Measurements from ENCODE around the gene CD34. TPM values are rescaled to one million over a fixed set of nuclear protein-coding genes. Genes with fewer than 3 reads are reported as not detected.

Gene CD34
- polyA plus RNA-seq, 1 donor from 2014 or later, result not detected

DNA sequence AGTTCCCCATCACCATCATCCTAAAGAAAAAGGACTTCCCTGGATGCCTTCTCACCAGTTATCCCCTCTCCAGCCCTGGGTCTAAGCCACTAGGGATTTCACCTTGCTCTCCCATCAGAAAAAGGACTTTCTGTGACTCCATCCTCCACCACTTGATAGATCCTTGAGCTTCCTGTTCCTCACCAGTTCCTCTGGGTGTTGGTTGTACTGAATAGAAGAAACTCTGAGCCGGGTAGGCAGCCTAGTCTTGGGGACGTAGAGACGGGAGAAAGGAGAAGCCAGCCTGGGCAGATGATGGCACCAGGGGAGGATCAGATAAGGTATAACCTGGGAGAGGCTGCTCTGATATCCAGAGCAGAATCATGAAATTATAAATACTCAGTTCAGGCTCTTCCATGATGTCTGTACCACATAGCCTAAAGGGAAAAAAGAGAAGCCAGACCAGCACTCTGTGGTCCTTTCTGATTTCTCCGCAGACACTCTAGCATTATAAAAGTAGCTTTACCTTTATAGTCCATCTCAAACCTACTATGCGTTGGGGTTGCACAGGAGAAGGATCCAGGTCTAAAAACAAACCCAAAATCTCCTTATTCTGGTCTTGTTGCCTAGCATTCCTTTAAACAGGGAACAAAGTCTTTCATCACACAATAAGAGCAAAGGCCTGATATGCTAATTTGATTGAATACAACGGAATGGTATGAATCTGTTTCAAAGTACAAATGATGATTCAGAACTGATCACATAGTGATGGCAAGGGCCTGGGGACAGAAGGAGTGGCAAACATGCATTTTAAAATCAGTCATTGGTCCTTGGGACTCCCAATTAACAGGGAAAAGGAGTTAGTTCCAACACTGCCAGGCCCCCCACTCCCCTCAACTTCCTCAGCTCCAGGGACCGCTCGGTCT is 1.2 kb upstream of the CD34 start:
- H3K4me3 ChIP-seq (ENCODE audit: low read length), result no peak overlapping the region

DNA sequence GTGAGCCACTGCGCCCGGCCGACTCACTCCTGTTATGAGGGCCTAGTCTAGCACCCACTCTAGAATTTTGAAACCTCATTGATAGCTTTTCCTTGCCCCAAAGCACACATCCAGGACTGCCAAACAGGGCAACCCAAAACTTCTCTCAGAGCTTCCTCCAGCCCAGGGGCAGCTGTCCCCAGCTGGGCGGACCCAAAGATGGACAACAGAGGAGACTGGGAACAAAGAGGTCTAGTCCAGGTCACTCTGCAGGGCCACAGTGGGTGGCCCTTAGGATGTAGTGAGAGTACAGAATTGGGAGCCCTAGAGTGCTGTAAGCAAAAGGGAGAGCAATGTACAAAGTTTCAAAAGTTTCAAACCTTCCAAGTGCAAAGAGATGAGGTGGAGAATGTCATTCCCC is 1.2 kb downstream of the CD34 start:
- H3K27ac ChIP-seq (ENCODE audit: low read length), result no peak overlapping the region

More for the DNA sequence above, 1.2 kb upstream of the CD34 start:
- H3K9ac ChIP-seq (ENCODE audit: low read length), result no peak overlapping the region
- H4K20me1 ChIP-seq (ENCODE audit: insufficient read depth), result no peaks in the 10 kb centered on the region
- no peak overlapping the region for H2AFZ ChIP-seq (ENCODE audit: low read depth, low read length)
- no peak overlapping the region for H3K4me2 ChIP-seq (ENCODE audit: low read length)
- peaks cover 29% of the 10 kb centered on the region for H3K27me3 ChIP-seq (ENCODE audit: insufficient read depth, low read depth, low read length)
- no peaks in the 10 kb centered on the region for H3K9me2 ChIP-seq (ENCODE audit: insufficient read depth, low read length)
- H3K36me3 ChIP-seq (ENCODE audit: insufficient read depth, low read length), result no peaks in the 10 kb centered on the region
- H3F3A ChIP-seq (ENCODE audit: insufficient read depth, low read length, poor library complexity, severe bottlenecking), result no peaks in the 10 kb centered on the region
- TF ChIP-seq SMC3 (conservative IDR thresholded peaks at IDR 0.05; ENCODE audit: poor library complexity) (no peak), RAD21 (conservative IDR thresholded peaks at IDR 0.05) (no peak), TAF1 (IDR thresholded peaks at IDR 0.05; ENCODE audit: low read depth) (no peak), EP300 (conservative IDR thresholded peaks at IDR 0.05; ENCODE audit: poor library complexity, severe bottlenecking) (no peak), MXI1 (conservative IDR thresholded peaks at IDR 0.05; ENCODE audit: poor library complexity, severe bottlenecking) (no peak), POLR2AphosphoS5 (IDR thresholded peaks at IDR 0.05) (no peak), EZH2 (IDR thresholded peaks at IDR 0.05; ENCODE audit: borderline replicate concordance, insufficient read depth, low read length, poor library complexity, severe bottlenecking) (no peak)
- TF ChIP-seq, protein P1, sequence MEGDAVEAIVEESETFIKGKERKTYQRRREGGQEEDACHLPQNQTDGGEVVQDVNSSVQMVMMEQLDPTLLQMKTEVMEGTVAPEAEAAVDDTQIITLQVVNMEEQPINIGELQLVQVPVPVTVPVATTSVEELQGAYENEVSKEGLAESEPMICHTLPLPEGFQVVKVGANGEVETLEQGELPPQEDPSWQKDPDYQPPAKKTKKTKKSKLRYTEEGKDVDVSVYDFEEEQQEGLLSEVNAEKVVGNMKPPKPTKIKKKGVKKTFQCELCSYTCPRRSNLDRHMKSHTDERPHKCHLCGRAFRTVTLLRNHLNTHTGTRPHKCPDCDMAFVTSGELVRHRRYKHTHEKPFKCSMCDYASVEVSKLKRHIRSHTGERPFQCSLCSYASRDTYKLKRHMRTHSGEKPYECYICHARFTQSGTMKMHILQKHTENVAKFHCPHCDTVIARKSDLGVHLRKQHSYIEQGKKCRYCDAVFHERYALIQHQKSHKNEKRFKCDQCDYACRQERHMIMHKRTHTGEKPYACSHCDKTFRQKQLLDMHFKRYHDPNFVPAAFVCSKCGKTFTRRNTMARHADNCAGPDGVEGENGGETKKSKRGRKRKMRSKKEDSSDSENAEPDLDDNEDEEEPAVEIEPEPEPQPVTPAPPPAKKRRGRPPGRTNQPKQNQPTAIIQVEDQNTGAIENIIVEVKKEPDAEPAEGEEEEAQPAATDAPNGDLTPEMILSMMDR (IDR thresholded peaks at IDR 0.05; ENCODE audit: poor library complexity, severe bottlenecking), result no peak
- TF ChIP-seq, protein P2, sequence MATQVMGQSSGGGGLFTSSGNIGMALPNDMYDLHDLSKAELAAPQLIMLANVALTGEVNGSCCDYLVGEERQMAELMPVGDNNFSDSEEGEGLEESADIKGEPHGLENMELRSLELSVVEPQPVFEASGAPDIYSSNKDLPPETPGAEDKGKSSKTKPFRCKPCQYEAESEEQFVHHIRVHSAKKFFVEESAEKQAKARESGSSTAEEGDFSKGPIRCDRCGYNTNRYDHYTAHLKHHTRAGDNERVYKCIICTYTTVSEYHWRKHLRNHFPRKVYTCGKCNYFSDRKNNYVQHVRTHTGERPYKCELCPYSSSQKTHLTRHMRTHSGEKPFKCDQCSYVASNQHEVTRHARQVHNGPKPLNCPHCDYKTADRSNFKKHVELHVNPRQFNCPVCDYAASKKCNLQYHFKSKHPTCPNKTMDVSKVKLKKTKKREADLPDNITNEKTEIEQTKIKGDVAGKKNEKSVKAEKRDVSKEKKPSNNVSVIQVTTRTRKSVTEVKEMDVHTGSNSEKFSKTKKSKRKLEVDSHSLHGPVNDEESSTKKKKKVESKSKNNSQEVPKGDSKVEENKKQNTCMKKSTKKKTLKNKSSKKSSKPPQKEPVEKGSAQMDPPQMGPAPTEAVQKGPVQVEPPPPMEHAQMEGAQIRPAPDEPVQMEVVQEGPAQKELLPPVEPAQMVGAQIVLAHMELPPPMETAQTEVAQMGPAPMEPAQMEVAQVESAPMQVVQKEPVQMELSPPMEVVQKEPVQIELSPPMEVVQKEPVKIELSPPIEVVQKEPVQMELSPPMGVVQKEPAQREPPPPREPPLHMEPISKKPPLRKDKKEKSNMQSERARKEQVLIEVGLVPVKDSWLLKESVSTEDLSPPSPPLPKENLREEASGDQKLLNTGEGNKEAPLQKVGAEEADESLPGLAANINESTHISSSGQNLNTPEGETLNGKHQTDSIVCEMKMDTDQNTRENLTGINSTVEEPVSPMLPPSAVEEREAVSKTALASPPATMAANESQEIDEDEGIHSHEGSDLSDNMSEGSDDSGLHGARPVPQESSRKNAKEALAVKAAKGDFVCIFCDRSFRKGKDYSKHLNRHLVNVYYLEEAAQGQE (IDR thresholded peaks at IDR 0.05; ENCODE audit: borderline replicate concordance), result no peak
- no peaks in the 10 kb centered on the region for H3K79me2 ChIP-seq (replicated peaks; ENCODE audit: insufficient read depth, low read length)
- H3K9me3 ChIP-seq (ENCODE audit: low read length), result no peaks in the 10 kb centered on the region
- no peak overlapping the region for H3K27ac ChIP-seq (ENCODE audit: low read length)

More for the DNA sequence above, 1.2 kb downstream of the CD34 start:
- Histone ChIP-seq H4K20me1 (ENCODE audit: insufficient read depth) (no peaks in the 10 kb centered on the region), H3K4me2 (ENCODE audit: low read length) (no peak overlapping the region), H3K79me2 (replicated peaks; ENCODE audit: insufficient read depth, low read length) (no peaks in the 10 kb centered on the region), H3F3A (ENCODE audit: insufficient read depth, low read length, poor library complexity, severe bottlenecking) (no peaks in the 10 kb centered on the region), H3K4me3 (ENCODE audit: low read length) (no peak overlapping the region), H3K27me3 (ENCODE audit: insufficient read depth, low read depth, low read length) (peaks cover 29% of the 10 kb centered on the region), H3K9ac (ENCODE audit: low read length) (no peak overlapping the region), H2AFZ (ENCODE audit: low read depth, low read length) (no peak overlapping the region), H3K9me2 (ENCODE audit: insufficient read depth, low read length) (no peaks in the 10 kb centered on the region), H3K9me3 (ENCODE audit: low read length) (no peaks in the 10 kb centered on the region), H3K36me3 (ENCODE audit: insufficient read depth, low read length) (no peaks in the 10 kb centered on the region)
- TF ChIP-seq SMC3 (conservative IDR thresholded peaks at IDR 0.05; ENCODE audit: poor library complexity) (no peak), EZH2 (IDR thresholded peaks at IDR 0.05; ENCODE audit: borderline replicate concordance, insufficient read depth, low read length, poor library complexity, severe bottlenecking) (no peak), RAD21 (conservative IDR thresholded peaks at IDR 0.05) (no peak), TAF1 (IDR thresholded peaks at IDR 0.05; ENCODE audit: low read depth) (no peak), POLR2AphosphoS5 (IDR thresholded peaks at IDR 0.05) (no peak), MXI1 (conservative IDR thresholded peaks at IDR 0.05; ENCODE audit: poor library complexity, severe bottlenecking) (no peak), EP300 (conservative IDR thresholded peaks at IDR 0.05; ENCODE audit: poor library complexity, severe bottlenecking) (no peak)
- TF ChIP-seq, protein P1 (IDR thresholded peaks at IDR 0.05; ENCODE audit: poor library complexity, severe bottlenecking), result no peak

Data from neural cell (in vitro differentiated cells).